PC-9 (cell line): ENCODE measurements around the gene JADE2. TPM values are rescaled to one million over a fixed set of nuclear protein-coding genes. Genes with fewer than 3 reads are reported as not detected.

Experiments used
- BruUV-seq: library from RNA; stranded (reverse); fragments of 400-500 nt; replicated peaks from 2 replicates; lab custom pipeline; 2021; lab: Mats Ljungman, UMichigan
- CTCF ChIA-PET: fragments of 300-600 bp; sonication (Branson Sonifier 250); formaldehyde crosslinking; loops from one replicate; lab custom pipeline; 2022; ENCODE audit warnings: antibody characterized with exemption; lab: Charles Lee
- POLR2A ChIA-PET: fragments of 300-600 bp; sonication (Branson Sonifier 250); formaldehyde crosslinking; loops from one replicate; lab custom pipeline; 2022; ENCODE audit warnings: antibody characterized with exemption; ENCODE audit not compliant: unreplicated experiment; lab: Charles Lee
- DNase-seq, 2 experiments: peaks; one replicate each; pipeline versions ENCODE4 v3.0.0 to v3.0.0-alpha.2; 2015 to 2022; ENCODE audit warnings: mixed read lengths in 1 of 2
- H2AFZ ChIP-seq: fragments of 200-600 bp; sonication (generic); 2 replicates; pipeline ENCODE4 v1.8.1; 2017; ENCODE audit warnings: antibody characterized with exemption
- H3F3A ChIP-seq: fragments of 200-600 bp; sonication (generic); 2 replicates; pipeline ENCODE4 v1.8.1; 2017; ENCODE audit warnings: antibody characterized with exemption, mild to moderate bottlenecking, low read depth; ENCODE audit not compliant: insufficient read depth
- H3K27ac ChIP-seq: fragments of 200-600 bp; sonication (generic); 2 replicates; pipeline ENCODE4 v1.6.1; 2016; ENCODE audit warnings: mixed run types
- H3K27me3 ChIP-seq: fragments of 200-600 bp; sonication (generic); 2 replicates; pipeline ENCODE4 v1.6.1; 2016; ENCODE audit warnings: low read depth, mixed run types; ENCODE audit not compliant: insufficient read depth
- H3K36me3 ChIP-seq: fragments of 200-600 bp; sonication (generic); 2 replicates; pipeline ENCODE4 v1.6.1; 2016; ENCODE audit warnings: low read depth, mixed run types
- H3K4me1 ChIP-seq: fragments of 200-600 bp; sonication (generic); replicated peaks from 2 replicates; pipeline ENCODE4 v1.6.1; 2016; ENCODE audit warnings: mixed run types; ENCODE audit not compliant: insufficient read depth
- H3K4me2 ChIP-seq: fragments of 200-600 bp; sonication (generic); 2 replicates; pipeline ENCODE4 v1.6.1; 2017; ENCODE audit warnings: mixed run types
- H3K4me3 ChIP-seq: fragments of 200-600 bp; sonication (generic); 2 replicates; pipeline ENCODE4 v1.6.1; 2016; ENCODE audit warnings: mixed run types
- H3K79me2 ChIP-seq: fragments of 200-600 bp; sonication (generic); 2 replicates; pipeline ENCODE4 v1.6.1; 2017; ENCODE audit warnings: low read depth, mixed run types
- H3K9me2 ChIP-seq: fragments of 200-600 bp; sonication (generic); 2 replicates; pipeline ENCODE4 v1.8.1; 2017; ENCODE audit warnings: mild to moderate bottlenecking; ENCODE audit not compliant: insufficient read depth
- H3K9me3 ChIP-seq: fragments of 200-600 bp; sonication (generic); 2 replicates; pipeline ENCODE4 v1.8.1; 2016; ENCODE audit warnings: low read depth; ENCODE audit not compliant: insufficient read depth
- H4K20me1 ChIP-seq: fragments of 200-600 bp; sonication (generic); 2 replicates; pipeline ENCODE4 v1.8.1; 2017; ENCODE audit not compliant: insufficient read depth
- CTCF ChIP-seq: fragments of 200-600 bp; sonication (generic); conservative IDR thresholded peaks from 2 replicates; pipeline ENCODE4 v1.6.1; 2017; ENCODE audit warnings: mixed run types, antibody characterized with exemption, mild to moderate bottlenecking, moderate library complexity
- EZH2 ChIP-seq: fragments of 200-600 bp; sonication (generic); IDR thresholded peaks from 2 replicates; pipeline ENCODE4 v1.8.0; 2017; ENCODE audit warnings: antibody characterized with exemption, low read depth
- intact Hi-C: fragments of 100-400 bp; cut with micrococcal nuclease; formaldehyde crosslinking; loops from one replicate; pipeline ENCODE4 v1.10.0; 2022; ENCODE audit not compliant: unreplicated experiment
- total RNA-seq: library from RNA; stranded (reverse); gene quantifications from 2 replicates; pipeline ENCODE4 v1.2.3, GENCODE V29; 2021

JADE2 gene
- total RNA-seq, 1 experiment from 2014 or later: 82.1 TPM

DNA sequence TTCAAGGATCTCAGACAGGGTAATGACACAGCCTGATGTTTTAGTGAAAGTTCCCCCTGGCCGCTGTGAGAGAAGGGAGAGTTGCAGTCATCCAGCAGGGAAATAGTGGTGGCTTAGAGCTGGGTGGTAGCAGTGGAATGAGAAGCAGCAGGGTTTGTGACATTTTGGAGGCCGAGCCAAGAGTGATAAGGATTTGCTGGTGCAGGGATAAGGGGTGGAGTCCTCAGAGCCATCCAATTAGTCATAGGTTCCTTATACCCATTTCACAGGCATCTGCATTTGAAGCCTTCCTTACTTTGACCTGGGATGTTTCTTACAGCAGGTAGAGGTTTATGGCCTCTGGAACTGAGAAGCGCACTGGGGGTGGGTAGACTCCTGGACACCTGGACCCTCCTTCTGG, 12.8 kb downstream of the JADE2 start:
- Histone ChIP-seq H3K9me3 (no peaks in the 10 kb centered on the region), H3K4me2 (no peak overlapping the region), H3K4me3 (no peak overlapping the region), H3K9me2 (no peaks in the 10 kb centered on the region), H3F3A (no peaks in the 10 kb centered on the region), H3K27me3 (no peaks in the 10 kb centered on the region), H2AFZ (no peak overlapping the region), H3K4me1 (no peaks in the 10 kb centered on the region), H4K20me1 (peaks cover 23% of the 10 kb centered on the region), H3K27ac (no peak overlapping the region), H3K36me3 (0 out of 2 replicates have a peak, but pooled peaks cover 4% of the 10 kb centered on the region), H3K79me2 (peaks cover 22% of the 10 kb centered on the region)
- CTCF ChIA-PET: no interaction called here
- intact Hi-C loops: no loop called here
- DNase-seq: no peak
- no TSS peak for BruUV-seq
- no peak for TF ChIP-seq EZH2
- POLR2A ChIA-PET: interaction anchor here (0.6 kb wide), 1 partner anchor 658 kb away, joined by 6 read pairs; no protein-coding TSS in a partner anchor

GRCh38 chr5:134539732-134540131, 14.3 kb downstream of the JADE2 start:
- Histone ChIP-seq H3K27ac (no peak overlapping the region), H3K36me3 (0 out of 2 replicates have a peak, but pooled peaks cover 4% of the 10 kb centered on the region), H3K9me2 (no peaks in the 10 kb centered on the region), H4K20me1 (peaks cover 9% of the 10 kb centered on the region), H3K79me2 (peaks cover 7% of the 10 kb centered on the region; the same call in 1 of the 2 replicates), H3F3A (no peaks in the 10 kb centered on the region), H3K4me1 (no peaks in the 10 kb centered on the region), H2AFZ (no peak overlapping the region), H3K9me3 (no peaks in the 10 kb centered on the region), H3K27me3 (no peaks in the 10 kb centered on the region), H3K4me2 (no peak overlapping the region), H3K4me3 (no peak overlapping the region)
- intact Hi-C loops: no loop called here
- no peak for DNase-seq
- no TSS peak for BruUV-seq
- ChIA-PET POLR2A (no interaction called here), CTCF (no interaction called here)
- TF ChIP-seq EZH2 (no peak), CTCF (no peak)

DNA sequence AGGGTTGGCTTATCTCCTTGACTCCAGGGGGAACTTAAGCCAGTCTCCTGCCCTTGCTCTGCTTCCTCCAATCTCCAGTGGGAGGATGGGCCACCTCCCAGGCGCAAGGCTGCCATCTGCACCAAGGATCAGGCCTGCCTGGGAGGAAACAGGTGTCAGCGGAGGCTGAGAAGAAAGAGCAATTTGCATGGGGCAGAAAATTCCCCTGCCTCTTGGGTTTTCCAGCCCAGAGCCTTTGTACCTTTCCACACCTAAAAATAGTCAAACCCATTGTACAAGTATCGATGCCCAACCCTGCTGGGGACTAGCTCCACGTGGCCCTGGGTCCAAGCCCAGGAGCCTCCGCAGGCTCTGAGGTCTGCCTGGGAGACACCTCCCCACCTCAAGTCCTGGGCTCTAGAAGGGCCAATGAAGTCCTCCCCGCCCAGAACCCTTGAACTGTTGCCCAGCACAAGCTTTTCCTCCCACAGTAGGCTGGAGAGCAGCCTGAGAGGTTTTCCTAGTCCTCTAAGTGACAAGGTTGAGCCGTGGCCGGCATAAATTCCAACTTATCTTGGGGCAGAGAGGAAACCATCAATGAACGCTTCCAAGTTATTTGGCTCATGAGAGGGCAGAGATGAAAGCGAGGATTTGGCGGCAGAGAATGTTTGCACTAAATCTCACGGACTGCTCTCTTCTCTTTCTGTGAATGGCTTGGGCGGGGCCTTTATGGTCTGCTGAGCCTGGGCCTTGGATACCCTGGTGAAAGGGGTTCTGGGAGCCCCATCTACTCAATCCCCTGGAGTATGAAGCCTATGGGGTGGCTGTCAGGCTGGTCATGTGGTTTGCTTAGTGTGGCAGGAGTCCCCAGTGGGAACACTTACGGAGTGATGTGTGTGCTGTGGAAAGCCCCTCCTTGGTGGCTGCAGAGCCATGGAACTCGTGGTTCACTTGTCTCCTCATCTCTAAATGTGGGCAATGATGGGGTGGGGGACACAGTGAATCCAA, 15.6 kb downstream of the JADE2 start:
- no peak for DNase-seq
- Histone ChIP-seq H4K20me1 (peaks cover 4% of the 10 kb centered on the region), H3K9me2 (no peaks in the 10 kb centered on the region), H3K4me2 (no peak overlapping the region), H3K4me3 (no peak overlapping the region), H3K9me3 (no peaks in the 10 kb centered on the region), H3K27me3 (no peaks in the 10 kb centered on the region), H2AFZ (no peak overlapping the region), H3K4me1 (no peaks in the 10 kb centered on the region), H3K27ac (no peak overlapping the region), H3K79me2 (no peaks in the 10 kb centered on the region), H3K36me3 (0 out of 2 replicates have a peak, but pooled peaks cover 4% of the 10 kb centered on the region), H3F3A (no peaks in the 10 kb centered on the region)
- BruUV-seq: no TSS peak
- POLR2A ChIA-PET: interaction anchor here (0.6 kb wide), 1 partner anchor 169 kb away, joined by 8 read pairs; the partner anchor contains the start of gene UBE2B
- intact Hi-C loops: no loop called here
- CTCF ChIA-PET: no interaction called here
- TF ChIP-seq CTCF (no peak), EZH2 (no peak)
